DND-41 (cell line): Measurements from ENCODE around the gene BMP3.

Source experiments
- EZH2 ChIP-seq: IDR thresholded peaks from 3 replicates; pipeline ENCODE4 v1.6.1; 2012; ENCODE audit warnings: borderline replicate concordance, low read depth, mild to moderate bottlenecking, moderate library complexity, low read length, inconsistent platforms; ENCODE audit not compliant: severe bottlenecking
- TF ChIP-seq, protein P1 (sequence below): IDR thresholded peaks from 2 replicates; pipeline ENCODE4 v1.5.1; 2012; ENCODE audit warnings: borderline replicate concordance, low read length, moderate library complexity, mild to moderate bottlenecking; ENCODE audit not compliant: poor library complexity, severe bottlenecking; ENCODE audit errors: extremely low read depth

DNA sequence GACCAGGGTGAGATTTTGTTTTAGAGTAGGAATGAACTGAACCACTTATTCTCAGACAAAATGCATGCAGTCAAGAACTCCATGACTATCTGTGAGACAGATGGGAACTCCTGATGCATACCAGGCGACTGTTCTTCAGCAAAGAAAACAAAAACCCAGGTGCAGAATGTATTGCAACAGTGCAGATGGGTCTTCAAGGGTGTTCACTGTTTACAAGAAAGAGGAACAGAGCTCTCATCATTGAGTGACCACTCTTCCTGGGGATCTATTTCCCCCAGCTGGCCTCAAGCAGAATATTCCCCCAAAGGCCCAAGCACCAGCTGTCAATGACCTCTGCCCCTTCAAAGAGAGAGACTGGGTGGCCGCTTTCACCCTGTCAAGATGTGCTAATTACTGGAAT, 39.7 kb upstream of the BMP3 start:
- TF ChIP-seq, protein P1, sequence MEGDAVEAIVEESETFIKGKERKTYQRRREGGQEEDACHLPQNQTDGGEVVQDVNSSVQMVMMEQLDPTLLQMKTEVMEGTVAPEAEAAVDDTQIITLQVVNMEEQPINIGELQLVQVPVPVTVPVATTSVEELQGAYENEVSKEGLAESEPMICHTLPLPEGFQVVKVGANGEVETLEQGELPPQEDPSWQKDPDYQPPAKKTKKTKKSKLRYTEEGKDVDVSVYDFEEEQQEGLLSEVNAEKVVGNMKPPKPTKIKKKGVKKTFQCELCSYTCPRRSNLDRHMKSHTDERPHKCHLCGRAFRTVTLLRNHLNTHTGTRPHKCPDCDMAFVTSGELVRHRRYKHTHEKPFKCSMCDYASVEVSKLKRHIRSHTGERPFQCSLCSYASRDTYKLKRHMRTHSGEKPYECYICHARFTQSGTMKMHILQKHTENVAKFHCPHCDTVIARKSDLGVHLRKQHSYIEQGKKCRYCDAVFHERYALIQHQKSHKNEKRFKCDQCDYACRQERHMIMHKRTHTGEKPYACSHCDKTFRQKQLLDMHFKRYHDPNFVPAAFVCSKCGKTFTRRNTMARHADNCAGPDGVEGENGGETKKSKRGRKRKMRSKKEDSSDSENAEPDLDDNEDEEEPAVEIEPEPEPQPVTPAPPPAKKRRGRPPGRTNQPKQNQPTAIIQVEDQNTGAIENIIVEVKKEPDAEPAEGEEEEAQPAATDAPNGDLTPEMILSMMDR, result no peak
- no peak for TF ChIP-seq EZH2
